K562 (cell line): ENCODE measurements around the gene STX1A. TPM values are rescaled to one million over a fixed set of nuclear protein-coding genes. Genes with fewer than 3 reads are reported as not detected.

Experiments
- ATF7 ChIP-seq: fragments of 450-650 bp; IDR thresholded peaks from 2 replicates; pipeline ENCODE4 v1.7.1; 2014; ENCODE audit warnings: mild to moderate bottlenecking, moderate library complexity
- DNMT1 ChIP-seq: fragments of 450-650 bp; IDR thresholded peaks from 2 replicates; pipeline ENCODE4 v1.6.1; 2016; ENCODE audit warnings: antibody characterized with exemption, mild to moderate bottlenecking
- DPF2 ChIP-seq: fragments of 450-650 bp; IDR thresholded peaks from 2 replicates; pipeline ENCODE4 v1.6.1; 2016
- EWSR1 ChIP-seq: fragments of 450-650 bp; IDR thresholded peaks from 2 replicates; pipeline ENCODE4 v1.6.1; 2018; ENCODE audit warnings: borderline replicate concordance, mild to moderate bottlenecking, low read depth, moderate library complexity; ENCODE audit not compliant: partially characterized antibody
- FOXA3 ChIP-seq, 2 experiments: fragments of 450-650 bp in 1 of 2; sonication (generic) in 1 of 2; formaldehyde crosslinking; IDR thresholded peaks in 1 of 2; conservative IDR thresholded peaks in 1 of 2; 2 replicates each; pipeline versions ENCODE4 v1.4.0 to v1.8.0; 2020 to 2022; ENCODE audit warnings: mild to moderate bottlenecking in 2 of 2, missing genetic modification reagents in 1 of 2
- FOXK1 ChIP-seq: sonication (generic); formaldehyde crosslinking; IDR thresholded peaks from 2 replicates; pipeline ENCODE4 v1.8.0; 2022; ENCODE audit warnings: missing genetic modification reagents, mild to moderate bottlenecking, borderline replicate concordance
- GATA2 ChIP-seq: sonication (generic); formaldehyde crosslinking; IDR thresholded peaks from 2 replicates; pipeline ENCODE4 v1.4.0; 2020; ENCODE audit warnings: mild to moderate bottlenecking, missing genetic modification reagents
- HCFC1 ChIP-seq: IDR thresholded peaks from 2 replicates; pipeline ENCODE4 v1.6.1; 2012; ENCODE audit warnings: low read depth, low read length, improper control_type of control experiment
- HDGF ChIP-seq: fragments of 450-650 bp; IDR thresholded peaks from 2 replicates; pipeline ENCODE4 v1.6.1; 2016
- HOMEZ ChIP-seq: fragments of 250-450 bp; sonication (Bioruptor Pico); IDR thresholded peaks from 2 replicates; pipeline ENCODE4 v1.4.0; 2020; ENCODE audit warnings: mild to moderate bottlenecking, moderate library complexity
- KAT8 ChIP-seq: fragments of 450-650 bp; IDR thresholded peaks from 2 replicates; pipeline ENCODE4 v1.6.1; 2016; ENCODE audit warnings: low read depth, mild to moderate bottlenecking
- NUFIP1 ChIP-seq: fragments of 450-650 bp; IDR thresholded peaks from 2 replicates; pipeline ENCODE4 v1.6.1; 2018; ENCODE audit not compliant: partially characterized antibody
- PRDM10 ChIP-seq: fragments of 450-650 bp; IDR thresholded peaks from 2 replicates; pipeline ENCODE4 v1.6.1; 2018; ENCODE audit not compliant: partially characterized antibody
- RB1 ChIP-seq: fragments of 450-650 bp; IDR thresholded peaks from 2 replicates; pipeline ENCODE4 v1.6.1; 2017; ENCODE audit warnings: low read depth, mild to moderate bottlenecking
- SMARCA4 ChIP-seq: fragments of 450-650 bp; IDR thresholded peaks from 2 replicates; pipeline ENCODE4 v1.6.1; 2016
- SMARCE1 ChIP-seq: fragments of 450-650 bp; IDR thresholded peaks from 2 replicates; pipeline ENCODE4 v1.7.1; 2016; ENCODE audit warnings: mild to moderate bottlenecking
- USF2 ChIP-seq: sonication (generic); formaldehyde crosslinking; IDR thresholded peaks from 2 replicates; pipeline ENCODE4 v1.5.0; 2020; ENCODE audit warnings: missing genetic modification reagents
- ZBTB8A ChIP-seq: fragments of 450-650 bp; IDR thresholded peaks from 2 replicates; pipeline ENCODE4 v1.6.1; 2018; ENCODE audit warnings: mild to moderate bottlenecking, moderate library complexity; ENCODE audit not compliant: partially characterized antibody
- ZFX ChIP-seq: sonication (generic); formaldehyde crosslinking; IDR thresholded peaks from 2 replicates; pipeline ENCODE4 v1.8.0; 2022; ENCODE audit warnings: mild to moderate bottlenecking, missing genetic modification reagents, moderate library complexity
- ZNF121 ChIP-seq: sonication (generic); formaldehyde crosslinking; conservative IDR thresholded peaks from 2 replicates; pipeline ENCODE4 v1.8.0; 2022; ENCODE audit warnings: missing genetic modification reagents
- ZNF253 ChIP-seq: fragments of 250-450 bp; sonication (Bioruptor Pico); conservative IDR thresholded peaks from 2 replicates; pipeline ENCODE4 v1.6.1; 2021; ENCODE audit warnings: mild to moderate bottlenecking
- ZNF507 ChIP-seq: conservative IDR thresholded peaks from 2 replicates; pipeline ENCODE4 v1.6.1; 2017; ENCODE audit warnings: missing genetic modification characterization, missing compliant biosample characterization
- polyA plus RNA-seq, 8 experiments: library from polyadenylated mRNA; depleted of rRNA in 4 of 8; stranded (reverse) in 5 of 8; unstranded in 3 of 8; fragments of >200 nt; fragmentation: Nextera tagmentation in 2 of 8; fragmentation: Illumina TruSeq in 1 of 8; extraction: Ambion mirVana in 2 of 8; extraction: Trizol in 1 of 8; gene quantifications; 2 replicates each; pipeline versions ENCODE4 v1.2.1 to v1.2.3, GENCODE V29; 2011 to 2014; ENCODE audit warnings: inconsistent platforms in 1 of 8, missing spikeins in 1 of 8
- total RNA-seq, 7 experiments: library from RNA; depleted of rRNA in 6 of 7; stranded (reverse); fragments of >200 nt in 6 of 7; fragmentation: Illumina TruSeq in 2 of 7; extraction: Trizol in 2 of 7; gene quantifications; 2 replicates each; pipeline versions ENCODE4 v1.2.1 to v1.2.3, GENCODE V29; 2011 to 2021; ENCODE audit warnings: low replicate concordance in 1 of 7

Gene STX1A
- total and polyA plus RNA-seq, 9 of the 15 experiments (the other 6 are each of a cell fraction or from before 2014, with no cell fraction given) = 0.04 to 15.1 (median 6.3) TPM

- TF ChIP-seq USF2 (CRISPR knock-in tag) (no peak), PRDM10 (peak; percentile 61), HOMEZ (CRISPR knock-in tag) (no peak), NUFIP1 (no peak), RB1 (peak; percentile 98), ZNF253 (CRISPR knock-in tag) (no peak), ZNF121 (peak; percentile 88), ZBTB8A (no peak), FOXA3 (CRISPR knock-in tag; conservative IDR thresholded peaks at IDR 0.05 in 1 of 2, IDR thresholded peaks at IDR 0.05 in 1 of 2) (no peak), ZFX (0 out of 2 replicates have a peak, but pooled peaks have one; percentile 39), SMARCA4 (peak; percentile 57), DNMT1 (no peak), GATA2 (no peak), SMARCE1 (0 out of 2 replicates have a peak, but pooled peaks have one; percentile 33), FOXK1 (CRISPR knock-in tag) (0 out of 2 replicates have a peak, but pooled peaks have one; percentile 37), EWSR1 (no peak), ATF7 (peak; percentile 79), DPF2 (peak; percentile 76; the same call in 1 of the 2 replicates), KAT8 (no peak), ZNF507 (tag) (no peak), HCFC1 (peak; percentile 65), HDGF (peak; percentile 99)
Measured at GRCh38 chr7:73667344-73668102, 51.9 kb downstream of the STX1A start, which contains the start of gene VPS37D (continued).
